ENCODE results near the gene ALDH1L1. TPM values are rescaled to one million over a fixed set of nuclear protein-coding genes. Genes with fewer than 3 reads are reported as not detected.
"Not testable (repeated sequence)": the region's sequence is repeated elsewhere in the genome, so short reads cannot be mapped to it uniquely, and the experiment has no call there.

ALDH1L1 gene
- total RNA-seq, 1 donor from 2014 or later, result 9.0 TPM

DNA sequence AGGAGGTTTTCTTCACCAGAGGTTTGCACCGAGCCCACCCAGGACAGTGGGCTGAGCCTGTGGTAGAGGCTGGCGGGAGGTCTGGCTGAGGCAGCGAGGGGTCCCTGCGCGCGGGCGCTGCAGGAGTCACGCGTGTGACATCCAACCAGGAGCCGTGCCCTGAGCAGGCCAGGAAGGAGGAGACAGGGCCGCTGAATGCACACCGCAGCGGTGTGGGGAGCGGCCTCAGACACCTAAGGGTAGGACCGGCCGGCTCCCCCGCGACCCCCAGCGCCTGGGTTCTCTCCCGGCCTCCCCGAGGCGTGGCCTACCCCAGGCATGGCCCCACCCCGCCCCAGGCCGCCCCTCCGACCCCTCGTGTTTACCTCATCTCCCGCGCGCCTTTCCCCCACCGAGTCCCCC is 96.9 kb downstream of the ALDH1L1 start:
- no peak for DNase-seq (ENCODE audit: low spot score)

DNA sequence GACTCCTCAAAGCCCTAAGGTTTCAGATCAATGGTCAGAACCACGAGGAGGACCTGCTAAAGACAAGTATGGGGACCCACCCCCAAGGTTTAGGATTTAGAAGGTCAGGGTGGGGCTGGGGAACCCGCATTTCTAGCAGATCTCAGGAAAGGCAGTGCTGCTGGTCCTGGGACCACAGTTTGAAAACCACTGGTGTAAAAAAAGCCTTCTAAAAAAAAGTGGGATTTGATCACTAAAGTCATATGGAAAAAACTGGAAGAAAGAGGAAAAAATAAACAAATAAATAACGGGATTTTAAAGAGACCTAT is 97.3 kb downstream of the ALDH1L1 start:
- DNase-seq (ENCODE audit: low spot score), result no peak

DNA sequence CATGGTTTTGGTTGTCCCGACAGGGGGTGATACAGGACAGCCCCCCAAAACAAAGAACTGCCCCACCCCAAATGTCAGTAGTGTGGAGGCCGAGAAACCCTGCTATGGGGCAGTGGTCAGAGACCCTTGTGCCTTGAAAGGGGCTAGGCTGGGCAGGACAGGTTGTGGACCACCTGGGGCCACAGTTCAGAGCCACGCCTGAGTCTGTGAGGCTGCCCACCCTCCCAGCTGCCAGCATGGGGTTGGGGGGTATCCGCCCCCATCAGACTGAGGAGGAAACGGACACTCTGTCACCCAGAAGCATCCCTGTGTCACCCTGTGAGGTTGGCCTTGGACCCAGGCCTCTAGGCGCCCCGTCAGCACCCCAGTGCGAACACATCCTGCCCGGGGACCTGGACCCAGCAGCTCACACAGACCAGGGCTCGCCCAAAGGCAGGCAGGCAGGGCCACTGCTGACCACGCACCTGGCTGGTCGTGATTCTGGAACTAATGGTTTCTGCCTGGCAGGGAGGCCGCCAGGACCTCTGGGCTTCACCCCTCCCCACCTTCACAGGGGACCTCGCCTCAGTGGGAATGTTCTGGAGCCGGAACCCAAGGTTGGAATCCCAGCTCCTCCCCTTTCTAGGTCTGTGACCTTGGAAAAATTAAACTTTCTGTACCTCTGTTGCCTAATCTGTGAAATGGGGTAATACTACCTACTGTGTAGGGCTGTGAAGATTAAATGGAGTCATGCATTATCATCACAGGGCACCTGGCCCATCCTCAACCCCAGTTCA is 97.8 kb downstream of the ALDH1L1 start:
- DNase-seq (ENCODE audit: low spot score), result no peak

DNA sequence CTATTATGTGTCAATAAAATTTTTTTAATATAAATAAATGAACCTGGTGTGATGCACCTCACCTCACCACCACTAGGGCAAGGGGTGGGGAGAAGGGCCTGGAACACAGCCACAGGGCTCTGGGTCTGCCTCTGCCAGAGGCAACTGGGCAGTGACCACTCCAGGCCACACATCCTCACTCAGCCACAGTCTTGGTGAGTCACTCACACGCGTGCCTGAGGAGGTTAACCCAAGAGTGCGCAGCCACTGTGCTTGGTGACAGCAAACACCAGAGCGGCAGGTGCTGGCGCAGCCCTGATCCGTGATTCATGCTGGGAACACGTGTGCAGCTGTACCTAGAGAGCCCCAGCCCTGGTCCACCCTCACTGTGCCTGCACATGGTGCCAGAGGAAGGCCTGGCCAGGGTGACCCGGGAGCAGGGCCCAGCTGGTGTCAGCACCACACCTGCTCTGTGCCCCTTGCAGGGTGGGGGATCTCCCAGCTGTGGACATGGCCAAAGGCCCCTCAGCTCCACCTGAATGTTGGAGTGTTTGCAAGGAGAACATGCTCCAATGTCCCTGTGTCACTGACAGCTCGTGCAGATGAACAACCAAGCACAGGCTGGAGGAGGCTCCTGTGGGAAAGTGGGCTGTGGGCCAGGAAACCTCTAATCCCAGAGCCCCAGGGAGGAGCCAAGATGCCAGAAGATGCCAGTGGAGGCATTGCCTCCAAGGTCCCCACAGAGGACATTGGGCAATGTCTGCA is 98.6 kb downstream of the ALDH1L1 start:
- DNase-seq (ENCODE audit: low spot score), result peak; percentile 58

DNA sequence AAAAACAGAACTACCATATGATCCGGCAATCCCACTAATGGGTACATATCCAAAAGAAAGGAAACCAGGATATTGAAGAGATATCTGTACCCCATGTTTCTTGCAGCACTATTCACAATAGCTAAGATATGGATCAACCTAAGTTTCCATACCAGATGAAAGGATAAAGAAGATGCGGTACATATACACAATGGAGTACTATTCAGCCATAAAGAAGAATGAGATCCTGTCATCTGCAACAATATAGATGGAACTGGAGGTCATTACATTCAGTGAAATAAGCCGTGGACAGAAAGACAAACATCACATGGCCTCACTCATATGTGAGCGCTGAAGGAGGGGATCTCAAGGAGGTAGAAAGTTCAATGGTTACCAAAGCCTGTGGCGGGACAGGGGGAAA is 99.4 kb downstream of the ALDH1L1 start:
- DNase-seq (ENCODE audit: low spot score), result no peak

DNA sequence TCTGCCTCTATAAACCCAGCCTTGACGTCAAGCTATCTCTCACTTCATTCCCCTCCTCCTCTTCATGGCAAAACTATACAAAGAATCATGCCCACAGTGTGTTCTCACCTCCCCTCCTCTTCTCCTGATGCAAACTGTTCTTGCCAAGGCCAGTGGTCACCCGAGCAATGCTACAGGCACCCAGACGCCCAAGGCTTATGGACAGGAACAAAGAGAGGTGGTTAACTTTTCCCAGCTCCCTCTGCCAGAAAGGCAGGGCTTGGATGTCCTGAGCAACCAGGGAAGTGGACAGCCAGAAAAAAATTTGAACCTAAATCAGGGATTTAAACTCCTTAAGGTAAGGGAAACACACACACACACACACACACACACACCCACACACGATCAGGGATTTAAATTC is 101.5 kb downstream of the ALDH1L1 start:
- no peak for DNase-seq (ENCODE audit: low spot score)

DNA sequence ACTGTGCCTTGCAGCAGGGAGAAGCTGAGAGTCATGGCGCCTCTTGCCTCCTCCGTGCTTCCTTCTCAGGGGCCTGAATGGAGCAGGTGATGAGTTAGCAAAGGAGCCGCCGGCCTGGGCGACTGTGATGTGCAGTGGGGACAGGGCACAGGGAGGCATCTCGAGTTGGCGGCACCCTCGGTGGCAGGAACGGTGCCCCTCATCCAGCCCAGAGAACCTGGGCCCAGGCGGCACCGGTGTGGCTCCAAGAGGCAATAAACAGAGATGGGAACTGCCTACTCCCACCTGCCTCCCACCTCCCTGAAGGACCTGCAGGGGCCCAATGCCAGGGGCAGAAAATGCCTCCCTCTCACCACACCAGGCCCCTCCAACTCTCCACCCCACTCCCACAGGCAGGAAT is 102.6 kb downstream of the ALDH1L1 start:
- no peak for DNase-seq (ENCODE audit: low spot score)

DNA sequence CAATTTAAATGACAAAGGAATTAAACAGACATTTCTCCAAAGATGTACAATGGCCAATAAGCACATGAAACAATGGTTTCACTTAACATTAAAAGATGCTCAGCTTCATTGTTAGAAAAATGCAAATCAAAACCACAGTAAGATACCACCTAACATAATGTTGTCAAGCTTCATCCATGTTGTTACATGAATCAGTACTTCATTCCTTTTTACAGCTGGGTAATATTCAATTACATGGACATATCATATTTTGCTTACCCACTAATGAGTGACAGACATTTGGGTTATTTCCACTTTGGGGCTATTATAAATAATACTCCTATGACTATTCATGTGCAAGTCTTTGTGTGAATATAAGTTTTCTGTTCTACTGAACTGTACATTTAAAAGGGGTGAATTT is 104.2 kb downstream of the ALDH1L1 start:
- no peak for DNase-seq (ENCODE audit: low spot score)

DNA sequence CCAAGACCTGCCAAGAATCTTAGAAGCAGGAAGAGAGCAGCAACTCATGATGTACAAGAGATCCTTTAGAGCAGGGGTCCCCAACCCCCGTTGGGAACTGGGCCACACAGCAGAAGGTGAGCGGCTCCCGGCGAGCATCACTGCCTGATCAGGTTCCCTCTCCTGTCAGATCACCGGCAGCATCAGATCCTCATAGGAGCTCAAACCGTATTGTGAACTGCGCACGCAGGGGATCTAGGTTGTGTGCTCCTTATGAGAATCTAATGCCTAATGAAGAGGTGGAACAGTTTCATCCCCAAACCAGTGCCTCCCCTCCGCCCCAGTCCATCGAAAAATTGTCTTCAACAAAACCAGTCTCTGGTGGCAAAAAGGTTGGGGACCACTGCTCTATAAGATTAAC is 110.2 kb downstream of the ALDH1L1 start:
- no peak for DNase-seq (ENCODE audit: low spot score)

DNA sequence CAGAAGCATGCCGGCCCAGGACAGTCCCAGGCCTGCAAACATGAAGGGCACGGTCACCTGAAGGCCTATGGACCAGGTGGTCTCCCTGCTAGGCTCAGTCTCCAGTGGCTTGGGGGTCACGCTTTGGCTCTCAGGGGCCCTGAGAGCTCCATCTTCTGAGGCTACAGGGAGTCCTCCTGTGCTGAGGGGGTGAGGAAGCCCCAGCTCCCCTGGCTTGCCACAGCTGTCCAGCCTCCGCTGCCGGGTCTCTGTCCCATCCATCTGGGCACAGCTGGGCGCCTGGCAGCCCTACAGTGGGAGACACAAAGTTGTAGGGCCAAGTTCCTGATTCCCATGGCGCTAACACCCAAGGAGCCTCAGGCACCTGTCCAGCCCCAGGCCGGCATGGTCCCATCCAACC is 112.4 kb downstream of the ALDH1L1 start:
- DNase-seq (ENCODE audit: low spot score), result no peak

DNA sequence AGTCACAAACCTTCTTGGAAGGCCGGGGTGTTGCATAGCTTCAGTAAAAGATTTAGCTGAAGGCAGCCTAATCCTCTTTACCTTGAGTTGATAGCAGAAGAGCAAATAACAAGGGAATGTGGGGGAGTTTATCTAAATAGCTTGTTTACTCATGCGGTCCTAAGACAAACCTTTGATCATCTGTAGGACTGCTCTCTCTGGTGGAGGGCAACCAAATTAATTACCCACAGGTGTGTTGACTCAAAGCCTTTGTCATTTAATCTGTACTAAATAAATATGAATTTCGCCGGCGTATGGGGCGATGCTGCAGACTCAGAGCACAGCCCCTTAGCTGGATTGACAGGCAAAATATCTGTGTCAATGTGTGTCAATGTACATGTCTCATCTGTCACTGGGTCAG is 113.7 kb downstream of the ALDH1L1 start:
- not testable (repeated sequence) for DNase-seq (ENCODE audit: low spot score)

DNA sequence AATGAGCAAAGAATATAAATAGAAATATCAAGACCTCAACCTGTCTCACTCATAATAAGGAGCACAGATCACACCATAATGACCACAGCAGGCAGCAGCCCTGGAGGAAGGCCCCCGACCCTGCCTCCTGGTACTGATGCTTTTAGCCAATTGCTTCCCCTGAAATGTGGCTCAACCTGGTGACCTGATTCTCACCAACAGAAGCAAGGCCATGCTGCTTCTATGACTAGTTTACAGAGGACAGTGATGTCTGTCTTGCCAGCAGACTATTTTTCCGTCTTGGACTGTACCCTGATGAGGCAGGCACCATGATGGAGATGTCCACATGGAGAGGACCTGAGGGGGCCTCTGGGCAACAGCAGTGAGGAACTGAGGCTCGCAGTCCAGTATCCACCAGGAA is 114.5 kb downstream of the ALDH1L1 start:
- no peak for DNase-seq (ENCODE audit: low spot score)

DNA sequence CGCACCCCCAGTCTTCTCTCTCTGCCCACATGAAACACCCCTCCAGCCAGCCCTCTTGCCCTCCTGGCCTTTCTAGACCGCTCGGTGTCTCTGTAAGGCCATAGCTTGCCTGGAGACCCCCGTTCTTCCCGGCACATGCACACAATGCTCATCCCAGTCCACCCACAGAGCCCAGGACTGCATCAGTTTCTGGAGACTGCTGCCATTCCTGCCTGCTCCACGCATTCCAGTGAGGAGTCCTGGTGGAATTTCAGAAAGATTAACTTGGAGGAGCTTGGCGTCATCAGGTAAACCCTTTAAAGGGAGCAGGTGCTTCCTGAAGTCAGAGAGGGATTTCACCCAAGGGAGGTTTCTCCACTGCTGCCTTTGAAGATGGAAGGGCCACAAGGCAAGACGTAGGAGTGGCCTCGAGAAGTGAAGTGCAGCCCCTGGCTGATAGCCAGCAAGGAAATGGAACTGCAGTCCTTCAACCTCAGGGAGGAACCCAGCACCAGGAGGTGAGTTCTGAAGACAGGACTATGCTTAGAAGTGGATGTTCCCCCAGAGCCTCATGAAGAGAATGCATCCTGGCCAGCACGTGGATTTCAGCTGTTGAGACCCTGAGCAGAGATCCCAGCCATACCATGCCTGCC is 115.6 kb downstream of the ALDH1L1 start:
- no peak for DNase-seq (ENCODE audit: low spot score)

DNA sequence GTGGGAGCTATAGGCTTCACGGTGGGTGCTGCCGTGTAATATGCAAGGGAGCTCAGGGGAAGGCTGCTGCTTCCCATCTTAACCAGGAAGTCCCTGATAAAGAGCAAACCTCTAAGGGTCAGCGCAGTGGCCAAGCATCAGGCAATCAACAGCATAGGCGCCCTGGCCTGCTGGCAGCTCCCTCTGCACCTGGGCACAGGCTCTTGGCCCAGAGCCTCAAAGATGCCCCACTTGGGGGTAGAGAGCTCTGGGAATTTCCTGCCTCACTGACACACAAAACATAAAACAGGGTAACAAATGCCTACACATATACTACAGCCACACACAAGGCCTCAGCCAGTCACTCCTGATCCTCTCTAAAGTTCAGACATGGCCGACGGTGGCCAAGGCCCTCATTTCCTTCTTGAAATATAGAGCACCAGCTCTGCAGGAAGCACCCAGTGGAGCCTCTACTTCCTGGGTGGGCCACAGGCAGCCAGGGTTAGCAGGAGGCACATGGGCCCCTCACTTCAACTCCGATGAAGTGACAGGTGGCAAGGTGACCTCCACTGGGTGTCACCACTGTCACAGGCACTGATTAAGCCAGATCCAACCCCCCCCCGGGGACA is 116.9 kb downstream of the ALDH1L1 start:
- no peak for DNase-seq (ENCODE audit: low spot score)

DNA sequence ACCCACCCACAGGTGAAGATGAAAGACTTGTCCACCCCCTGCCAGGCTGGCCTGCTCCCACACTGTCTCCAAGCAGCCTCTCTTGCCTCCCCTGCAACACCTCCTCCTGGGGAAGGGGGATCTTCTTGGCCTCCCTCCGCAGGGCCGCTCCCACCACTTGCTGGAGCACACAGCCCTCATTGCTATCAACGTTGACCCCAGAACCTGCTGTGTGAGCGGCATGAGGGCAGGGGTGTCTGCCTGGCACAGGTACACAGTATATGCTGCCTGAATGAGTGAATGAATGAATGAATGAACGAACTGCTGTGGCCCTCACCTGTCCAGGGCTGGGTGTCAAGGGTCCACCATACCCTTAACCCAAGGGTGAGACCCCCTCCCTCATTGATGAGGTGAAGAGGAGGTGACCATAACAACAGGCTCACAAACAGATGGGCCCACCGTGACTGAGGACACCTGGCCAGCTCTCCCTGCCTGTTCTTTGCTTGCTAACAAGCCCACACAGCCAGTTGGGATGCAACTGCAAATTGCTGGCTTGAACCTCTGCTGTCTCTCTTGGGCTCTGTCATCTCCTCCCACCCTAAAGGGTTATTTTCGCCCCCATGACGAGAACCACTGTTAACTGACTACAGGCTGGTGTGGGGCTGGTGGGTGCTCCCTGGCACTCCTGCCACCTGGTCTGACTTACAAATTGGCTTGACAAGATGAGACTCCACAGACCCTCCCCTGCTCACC is 118.9 kb downstream of the ALDH1L1 start:
- no peak for DNase-seq (ENCODE audit: low spot score)

DNA sequence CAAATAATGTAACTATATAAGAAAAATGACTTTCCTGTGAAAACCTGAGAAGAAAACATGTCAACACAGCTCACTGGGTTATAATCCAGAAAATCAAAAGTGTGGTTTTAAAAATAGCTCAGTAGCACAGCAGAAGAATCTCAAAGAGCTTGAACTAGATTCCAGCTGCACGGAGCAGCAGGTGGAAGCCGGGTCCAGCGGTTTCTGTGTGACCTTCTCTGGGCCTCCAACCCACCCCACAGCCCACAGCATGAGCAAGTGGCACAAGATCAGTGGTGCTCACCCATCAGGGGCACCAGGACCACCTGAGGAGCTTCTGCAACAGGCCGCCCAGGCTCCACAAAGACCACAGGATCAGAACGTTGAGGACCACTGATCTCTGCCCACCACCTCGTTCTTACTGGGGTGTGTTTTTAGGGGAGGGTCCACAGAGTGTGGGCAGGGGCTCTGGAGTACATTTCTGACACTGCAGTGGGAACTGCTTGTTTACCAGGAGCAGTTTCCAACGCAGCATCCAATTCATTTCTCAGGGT is 119.7 kb downstream of the ALDH1L1 start:
- DNase-seq (ENCODE audit: low spot score), result no peak

DNA sequence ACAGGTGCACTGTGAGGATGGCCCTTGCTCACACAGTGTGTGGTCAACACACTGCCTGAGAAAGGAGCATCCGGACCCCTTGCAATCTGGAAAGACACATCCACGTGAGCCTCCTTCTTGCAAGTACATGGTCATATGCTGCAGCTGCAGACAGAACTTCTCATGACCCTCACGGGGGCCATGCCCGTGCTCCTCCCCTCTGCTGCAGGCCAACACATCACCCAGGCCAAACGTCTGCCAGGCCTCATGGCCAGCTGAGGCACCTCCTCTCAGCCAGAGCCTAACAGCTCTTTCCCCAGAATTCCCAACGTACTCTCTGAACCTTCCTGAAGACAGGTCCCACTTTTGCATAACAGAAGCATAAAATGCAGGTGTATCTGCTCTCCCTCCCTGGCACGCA is 121.7 kb downstream of the ALDH1L1 start:
- DNase-seq (ENCODE audit: low spot score), result no peak

DNA sequence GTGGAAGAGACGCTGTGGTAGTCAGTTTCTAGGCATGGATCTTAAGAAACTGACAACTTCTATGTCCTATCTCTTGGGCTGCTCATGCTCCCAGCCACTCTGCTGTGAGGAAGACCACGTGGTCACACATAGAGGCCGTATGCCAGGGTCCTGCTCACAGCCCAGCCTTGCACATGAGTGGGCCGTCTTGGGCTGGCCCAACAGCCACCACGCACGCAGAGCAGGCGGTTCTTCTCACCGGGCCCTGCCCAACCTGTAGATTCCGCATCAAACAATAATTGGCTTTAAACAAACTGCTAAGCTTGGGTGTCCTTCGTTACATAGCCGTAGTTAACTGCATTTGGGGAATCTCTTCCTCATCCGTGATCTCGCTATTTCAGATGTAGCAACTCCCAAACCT is 122.5 kb downstream of the ALDH1L1 start:
- DNase-seq (ENCODE audit: low spot score), result no peak

DNA sequence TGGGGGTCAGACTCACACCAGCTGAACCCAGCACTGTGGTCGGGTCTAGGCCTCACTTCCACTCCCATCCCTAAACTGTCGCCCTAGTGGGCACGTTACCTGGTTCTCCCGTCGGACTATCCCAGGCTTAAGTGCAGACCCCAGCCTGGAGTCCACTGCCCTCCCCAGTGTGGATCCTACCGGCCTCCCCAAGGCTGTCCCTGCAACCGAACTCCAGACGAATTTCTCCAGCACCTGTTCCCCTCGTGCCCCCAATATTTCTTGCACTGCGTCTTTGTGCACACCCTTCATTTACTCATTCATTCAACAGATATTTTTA is 122.9 kb downstream of the ALDH1L1 start:
- no peak for DNase-seq (ENCODE audit: low spot score)

DNA sequence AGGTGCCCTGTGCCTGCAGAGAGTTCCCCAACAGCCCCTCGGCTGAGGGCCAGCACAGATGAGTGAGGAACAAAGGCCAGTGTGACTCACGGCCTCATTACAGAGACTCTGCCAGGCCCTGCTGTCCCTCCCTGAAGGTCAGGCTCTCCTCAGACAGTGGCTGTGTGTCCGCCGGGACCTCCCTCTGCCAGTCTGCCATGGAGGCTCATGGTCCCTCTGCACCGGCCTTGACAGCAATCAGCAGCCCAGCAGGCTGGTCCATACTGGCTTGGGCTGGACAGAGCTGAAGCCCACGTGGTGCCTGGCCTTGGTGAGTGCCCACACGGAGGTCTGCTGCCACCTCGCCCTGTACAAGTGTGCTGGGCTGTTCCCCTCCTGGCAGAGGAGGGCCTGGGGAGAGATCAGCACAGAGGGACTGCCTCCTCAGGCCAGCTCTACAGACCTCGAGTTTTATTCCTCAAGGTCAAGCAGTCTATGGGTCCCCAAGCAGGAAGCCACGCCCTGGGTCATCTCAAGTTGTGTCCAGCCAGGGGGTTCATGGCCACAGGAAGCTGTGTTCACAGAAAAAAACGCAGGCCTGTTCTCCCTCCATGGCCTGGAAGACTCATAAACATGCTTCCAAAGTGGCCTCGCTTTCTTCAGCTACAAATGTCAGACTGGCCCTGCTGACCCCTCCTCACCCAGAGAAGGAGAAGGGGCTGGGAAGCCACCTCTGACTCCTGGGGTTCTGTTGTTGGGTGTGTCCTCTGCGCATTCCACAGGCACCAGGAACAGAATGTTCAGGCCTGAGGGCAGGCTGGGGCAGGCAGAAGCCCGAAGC is 123.5 kb downstream of the ALDH1L1 start:
- DNase-seq (ENCODE audit: low spot score), result peak; percentile 76

DNA sequence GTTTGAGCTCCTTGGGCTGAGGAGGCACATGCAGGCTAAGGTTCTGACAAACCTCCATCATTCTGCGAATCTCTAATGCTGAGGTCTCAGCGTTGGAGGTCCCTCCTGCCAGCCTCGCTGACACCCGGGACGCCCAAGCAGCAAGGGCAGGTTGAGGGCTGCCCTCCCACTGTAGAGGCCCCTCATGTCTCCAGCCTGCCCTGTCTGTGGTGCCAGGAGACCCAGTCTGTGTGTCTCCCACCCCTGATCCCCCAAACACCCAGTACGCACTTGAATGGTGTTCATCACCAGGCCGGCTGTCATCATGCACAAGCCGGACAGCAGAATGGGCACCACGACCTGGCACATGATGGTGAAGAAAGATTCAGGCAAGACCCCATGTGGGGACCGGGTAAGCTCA is 124.3 kb downstream of the ALDH1L1 start:
- DNase-seq (ENCODE audit: low spot score), result no peak
